MV-4-11 (cell line): ENCODE measurements around the gene TRIM74.
"Not testable (repeated sequence)": the region's sequence is repeated elsewhere in the genome, so short reads cannot be mapped to it uniquely, and the experiment has no call there.

Source experiments
- DNase-seq: peaks from one replicate; lab custom pipeline; 2025; lab: John Stamatoyannopoulos, UW

The TRIM74 gene

DNA sequence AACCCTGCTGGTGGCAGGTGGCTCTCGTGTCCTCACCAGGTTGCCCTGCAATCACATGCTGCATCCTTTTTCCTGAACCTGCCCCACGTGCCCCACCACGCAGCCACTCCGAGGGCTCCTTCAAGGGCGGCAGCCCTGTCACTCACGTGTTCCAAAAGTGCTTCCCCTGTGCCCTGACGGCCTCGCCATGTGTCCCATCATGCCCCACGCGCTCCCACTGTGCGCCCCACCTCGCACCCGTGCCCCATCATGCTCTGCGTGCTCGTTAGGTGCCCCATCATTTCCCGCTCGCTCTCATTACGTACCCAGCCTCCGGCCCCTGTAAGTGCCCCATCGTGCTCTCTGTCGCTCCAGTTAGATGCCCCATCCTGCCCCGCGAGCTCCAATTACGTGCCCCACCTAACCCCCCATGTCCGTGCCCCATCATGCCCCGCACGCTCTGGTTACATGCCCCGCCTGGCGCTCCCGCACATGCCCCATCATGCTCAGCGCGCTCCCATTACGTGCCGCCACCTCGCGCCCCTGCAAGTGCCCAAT is at the start of gene TRIM74:
Gene TRIM74, minus strand, starts transcription at position 487 of the 537 bp plus-strand sequence. CDS start 3,309 bp downstream, outside the sequence.
- not testable (repeated sequence) for DNase-seq

GRCh38 chr7:73006491-73006890 is 37.2 kb upstream of the TRIM74 start:
- DNase-seq: not testable (repeated sequence)

DNA sequence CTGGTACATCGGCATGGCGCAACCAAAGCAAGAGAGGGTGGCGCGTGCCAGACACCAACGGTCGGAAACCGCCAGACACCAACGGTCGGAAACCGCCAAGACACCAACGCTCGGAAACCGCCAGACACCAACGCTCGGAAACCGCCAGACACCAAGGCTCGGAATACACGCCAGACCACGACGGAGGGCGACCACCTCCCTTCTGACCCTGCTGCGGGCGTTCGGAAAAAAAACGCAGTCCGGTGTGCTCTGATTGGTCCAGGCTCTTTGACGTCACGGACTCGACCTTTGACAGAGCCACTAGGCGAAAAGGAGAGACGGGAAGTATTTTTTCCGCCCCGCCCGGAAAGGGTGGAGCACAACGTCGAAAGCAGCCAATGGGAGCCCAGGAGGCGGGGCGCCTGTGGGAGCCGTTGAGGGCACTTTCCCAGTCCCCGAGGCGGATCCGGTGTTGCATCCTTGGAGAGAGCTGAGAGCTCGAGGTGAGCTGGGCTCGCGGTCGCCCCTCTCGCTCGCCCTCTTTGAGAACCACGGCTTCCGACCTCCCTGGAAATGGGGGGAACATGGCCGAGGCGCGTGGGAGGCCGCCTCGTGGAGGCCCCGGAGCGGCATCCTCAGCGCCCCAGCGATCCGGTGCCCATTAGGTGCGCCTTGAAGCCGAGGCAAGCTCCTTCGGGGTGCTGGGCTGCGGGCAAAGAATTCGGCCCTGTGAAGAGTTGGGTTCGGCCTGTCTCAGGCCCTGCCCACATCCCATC is 36.6 kb upstream of the TRIM74 start:
- DNase-seq: not testable (repeated sequence)

- DNase-seq: not testable (repeated sequence)
These were observed 36.1 kb upstream of the TRIM74 start for GRCh38 chr7:73005356-73005692.

DNA sequence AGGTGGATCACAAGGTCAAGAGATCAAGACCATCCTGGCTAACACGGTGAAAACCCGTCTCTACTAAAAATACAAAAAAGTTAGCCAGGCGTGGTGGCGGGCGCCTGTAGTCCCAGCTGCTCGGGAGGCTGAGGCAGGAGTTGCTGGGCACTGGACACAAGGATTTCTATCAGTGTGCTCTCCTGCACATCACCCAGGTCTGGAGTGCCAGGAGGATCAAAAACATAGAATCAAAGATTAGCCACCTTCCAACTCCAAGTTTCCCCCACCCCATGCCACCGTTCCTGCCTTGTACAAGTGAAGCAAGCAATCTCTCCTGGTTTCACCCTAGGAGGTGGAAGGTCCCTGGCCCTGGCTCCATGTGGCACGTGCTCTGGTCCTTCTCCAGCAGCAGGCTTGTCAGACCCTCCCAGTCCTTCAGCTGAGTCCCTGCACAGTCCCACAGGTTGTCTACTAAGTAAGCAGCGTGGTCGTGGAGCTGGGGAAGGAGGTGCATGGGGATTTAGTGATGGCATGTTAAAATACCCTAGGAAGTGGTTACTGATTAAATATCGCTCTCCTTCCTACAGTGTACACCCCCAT is 28.7 kb upstream of the TRIM74 start:
- DNase-seq: not testable (repeated sequence)

DNA sequence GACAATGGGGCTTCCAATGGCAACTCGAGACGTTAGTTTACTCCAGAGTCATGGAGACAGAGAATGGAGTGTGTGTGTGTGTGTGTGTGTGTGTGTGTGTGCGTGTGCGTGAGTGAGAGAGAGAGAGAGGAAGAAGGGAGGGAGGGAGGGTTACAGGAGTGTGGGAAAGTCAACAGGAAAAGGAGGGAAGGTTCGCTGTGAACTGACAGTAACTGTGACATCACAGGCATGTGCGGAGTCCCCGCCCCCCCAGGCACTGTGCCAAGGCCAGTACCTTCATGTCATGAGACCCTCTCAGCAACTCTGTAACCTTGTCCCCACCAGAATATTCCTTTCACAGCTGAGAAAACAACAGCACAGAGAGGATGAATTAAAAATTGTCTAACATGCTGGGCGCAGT is 28.2 kb upstream of the TRIM74 start:
- not testable (repeated sequence) for DNase-seq

- DNase-seq: not testable (repeated sequence)
These were observed 26.2 kb upstream of the TRIM74 start for GRCh38 chr7:72995484-72995883.

DNA sequence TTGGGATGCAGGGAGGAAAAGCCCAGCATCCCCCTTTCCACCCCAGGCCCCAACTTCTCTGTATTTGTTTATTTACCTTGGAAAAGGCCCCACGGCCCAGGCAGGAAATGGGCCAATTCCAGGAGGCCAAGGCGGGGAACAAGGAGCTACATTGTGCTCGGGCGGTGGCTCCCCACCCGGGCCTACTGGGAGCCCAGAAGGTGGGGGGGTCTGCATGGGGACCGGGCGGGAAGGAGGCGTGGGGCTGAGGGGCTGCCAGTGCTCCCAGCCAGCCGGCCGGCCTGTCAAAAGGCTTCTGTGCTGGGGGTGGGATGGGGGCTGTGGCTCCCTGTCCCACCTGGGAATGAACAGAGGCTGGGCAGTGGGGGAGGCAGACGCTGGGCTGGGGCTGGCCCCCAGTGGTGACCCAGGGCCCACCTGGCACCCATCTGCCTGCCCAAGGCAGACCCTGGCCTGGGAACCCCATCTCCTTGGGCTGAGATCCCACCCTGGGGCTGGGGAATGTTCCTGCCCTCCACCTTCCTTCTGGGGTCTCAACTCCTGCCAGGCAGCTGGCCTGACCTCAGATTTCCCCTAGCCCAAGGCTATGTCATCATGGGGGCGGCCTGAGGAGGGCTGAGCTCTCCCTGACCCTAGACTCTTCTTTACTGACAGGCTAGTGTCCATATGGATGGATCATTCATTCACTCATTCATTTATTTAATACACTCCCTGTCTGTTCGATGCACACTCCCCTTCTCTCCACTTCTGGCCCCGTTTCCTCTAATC is 21.1 kb upstream of the TRIM74 start:
- not testable (repeated sequence) for DNase-seq

DNA sequence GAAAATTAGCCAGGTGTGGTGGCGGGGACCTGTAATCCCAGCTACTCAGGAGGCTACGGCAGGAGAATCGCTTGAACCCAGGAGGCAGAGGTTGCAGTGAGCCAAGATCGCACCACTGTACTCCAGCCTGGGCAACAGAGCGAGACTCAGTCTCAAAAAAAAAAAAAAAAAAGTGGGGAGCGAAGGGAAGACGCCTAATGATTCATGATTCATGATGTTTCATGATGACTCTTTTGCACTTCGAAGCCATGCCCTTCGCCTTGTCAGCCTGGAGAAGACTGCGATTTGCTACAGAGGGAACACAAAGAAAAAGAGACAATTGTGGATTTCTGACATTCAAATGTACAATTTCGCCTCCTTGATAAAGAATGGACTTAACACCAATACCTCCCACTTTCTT is 12.8 kb upstream of the TRIM74 start:
- not testable (repeated sequence) for DNase-seq

DNA sequence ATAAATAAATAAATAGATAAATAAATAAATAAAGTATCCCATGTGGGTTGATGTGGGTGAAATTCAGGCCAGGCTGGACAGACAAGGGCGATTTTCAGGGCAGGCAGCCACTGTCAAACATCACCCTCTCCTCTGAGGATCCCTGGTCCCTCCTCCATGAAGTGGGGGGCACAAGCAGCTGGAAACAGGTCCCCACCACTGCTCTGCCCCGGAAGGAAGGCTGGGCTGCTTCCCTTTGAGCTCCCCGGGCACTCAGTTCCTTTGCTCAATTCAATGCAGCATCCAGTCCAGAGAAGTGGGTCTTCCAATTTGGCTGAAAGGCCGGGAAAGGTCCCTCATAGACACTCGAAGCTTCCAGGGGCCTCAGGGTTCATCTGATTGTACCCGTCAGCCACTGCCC is 11.1 kb upstream of the TRIM74 start:
- not testable (repeated sequence) for DNase-seq

GRCh38 chr7:72976434-72976833 is 7.2 kb upstream of the TRIM74 start:
- DNase-seq: not testable (repeated sequence)

DNA sequence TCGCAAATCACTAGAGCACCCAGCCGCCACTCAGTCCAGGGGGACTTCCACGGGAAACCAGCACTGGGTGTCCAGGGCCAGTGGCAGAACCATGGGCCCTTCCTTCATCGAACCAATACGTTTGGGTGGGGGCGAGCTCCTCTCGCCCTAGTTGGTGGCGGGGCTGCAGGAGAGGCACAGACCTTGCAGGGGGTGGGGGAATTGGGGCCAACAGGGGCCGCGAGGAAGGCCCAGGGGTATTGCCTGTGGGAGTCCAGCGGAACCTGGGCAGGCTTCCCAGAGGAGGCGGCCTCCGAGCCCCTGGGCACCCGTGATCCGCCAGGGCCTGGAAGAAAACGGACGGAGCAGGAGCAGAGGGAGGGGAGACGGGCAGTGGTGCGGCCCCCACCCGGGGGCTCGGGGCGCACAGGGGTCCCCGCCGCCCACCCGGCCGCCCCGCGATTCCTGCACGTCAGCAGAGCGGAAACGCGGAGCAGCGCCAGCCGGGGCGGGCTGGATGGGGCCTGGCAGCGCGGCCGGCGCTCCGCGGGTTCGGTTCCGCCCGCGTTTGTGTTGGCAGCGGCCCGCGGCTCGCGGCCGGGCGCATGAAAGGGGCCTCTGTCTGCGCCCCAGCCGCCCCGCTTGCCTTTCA is 6.5 kb upstream of the TRIM74 start:
- DNase-seq: not testable (repeated sequence)

- not testable (repeated sequence) for DNase-seq
These were observed 5.5 kb upstream of the TRIM74 start for GRCh38 chr7:72974781-72975180.

DNA sequence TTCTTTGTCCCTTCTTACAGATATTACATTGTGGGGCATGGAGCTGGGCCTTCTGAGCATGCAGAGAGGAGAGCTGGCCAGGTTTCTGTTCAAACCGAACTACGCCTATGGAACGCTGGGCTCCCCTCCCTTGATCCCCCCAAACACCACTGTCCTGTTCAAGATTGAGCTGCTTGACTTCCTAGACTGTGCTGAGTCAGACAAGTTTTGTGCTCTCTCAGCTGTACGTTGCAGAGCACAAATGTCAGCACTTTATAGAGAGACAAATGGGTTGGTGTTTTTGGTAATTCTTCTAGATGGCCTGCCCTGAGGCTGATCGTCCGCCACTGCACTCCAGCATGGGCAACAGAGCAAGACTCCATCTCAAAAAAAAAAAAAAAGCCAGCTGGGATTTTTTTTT is 2.2 kb upstream of the TRIM74 start:
- DNase-seq: not testable (repeated sequence)

DNA sequence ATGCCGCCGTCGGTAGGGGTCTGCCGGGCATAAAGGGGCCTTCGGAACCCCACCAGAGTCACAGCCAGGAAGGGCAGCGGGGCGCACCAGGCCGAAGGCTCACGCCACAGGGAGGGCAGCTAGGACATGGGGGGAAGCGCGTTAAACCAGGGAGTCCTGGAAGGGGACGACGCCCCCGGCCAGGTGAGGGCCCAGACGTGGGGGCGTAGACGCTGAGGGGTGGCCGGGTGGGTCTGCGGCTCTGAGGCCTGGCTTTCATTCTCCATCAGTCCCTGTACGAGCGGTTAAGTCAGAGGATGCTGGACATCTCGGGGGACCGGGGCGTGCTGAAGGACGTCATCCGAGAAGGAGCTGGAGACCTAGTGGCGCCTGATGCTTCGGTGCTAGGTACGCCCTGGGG is 422 bp upstream of the TRIM74 start:
- DNase-seq: not testable (repeated sequence)

GRCh38 chr7:72966892-72967291 is 2.4 kb downstream of the TRIM74 start:
- DNase-seq: not testable (repeated sequence)

DNA sequence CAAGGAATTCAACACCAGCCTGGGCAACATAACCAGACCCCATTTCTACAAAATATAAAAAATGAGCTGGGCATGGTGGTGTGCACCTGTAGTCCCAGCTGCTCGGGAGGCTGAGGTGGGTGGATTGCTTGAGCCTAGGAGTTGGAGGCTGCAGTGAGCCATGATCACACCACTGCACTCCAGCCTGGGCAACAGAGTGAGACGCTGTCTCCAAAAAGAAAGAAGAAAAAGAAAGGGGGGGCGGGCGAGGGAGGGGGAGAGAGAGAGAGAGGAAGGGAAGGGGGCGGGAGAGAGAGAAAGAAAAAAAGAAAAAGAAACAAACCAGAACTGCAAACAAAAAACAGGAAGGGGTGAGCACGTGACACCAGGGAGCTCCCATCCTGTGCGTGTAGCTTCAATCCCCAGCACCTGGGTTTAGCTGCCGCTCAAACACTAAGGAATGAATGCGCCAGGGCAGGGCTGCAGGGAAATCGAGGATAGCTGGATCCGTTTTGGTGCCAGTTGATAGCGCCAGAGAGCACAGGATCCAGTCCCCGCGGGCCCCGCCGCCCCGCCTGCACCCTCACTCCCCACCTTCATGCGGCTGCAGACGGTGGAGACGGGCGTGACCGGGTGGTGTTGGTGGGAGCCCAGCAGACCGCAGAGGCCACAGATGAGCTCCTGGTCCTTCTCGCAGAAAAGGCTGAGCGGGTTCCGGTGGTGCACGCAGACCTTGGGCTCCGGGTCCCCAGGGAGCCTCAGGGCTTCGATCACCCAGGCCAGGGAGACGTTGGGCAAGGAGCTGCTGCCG is 3.9 kb downstream of the TRIM74 start:
- not testable (repeated sequence) for DNase-seq

- DNase-seq: not testable (repeated sequence)
These were observed 6.2 kb downstream of the TRIM74 start for GRCh38 chr7:72963056-72963455.

DNA sequence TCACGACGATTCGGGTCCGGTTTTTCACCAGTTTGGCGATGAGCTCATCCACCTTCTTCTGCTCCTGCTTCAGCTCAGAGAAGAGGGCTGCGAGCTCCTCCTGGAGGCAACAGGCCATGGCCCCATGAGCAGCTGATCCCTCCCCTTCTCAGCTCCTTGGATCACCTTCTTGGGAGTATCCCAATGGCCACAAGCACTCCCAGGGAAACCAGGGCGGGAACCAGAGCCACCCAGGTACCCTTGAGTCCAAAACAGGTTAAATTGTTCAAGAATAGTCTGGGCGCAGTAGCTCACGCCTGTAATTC is 8.0 kb downstream of the TRIM74 start:
- DNase-seq: not testable (repeated sequence)

GRCh38 chr7:72960626-72961345 is 8.5 kb downstream of the TRIM74 start:
- DNase-seq: not testable (repeated sequence)

DNA sequence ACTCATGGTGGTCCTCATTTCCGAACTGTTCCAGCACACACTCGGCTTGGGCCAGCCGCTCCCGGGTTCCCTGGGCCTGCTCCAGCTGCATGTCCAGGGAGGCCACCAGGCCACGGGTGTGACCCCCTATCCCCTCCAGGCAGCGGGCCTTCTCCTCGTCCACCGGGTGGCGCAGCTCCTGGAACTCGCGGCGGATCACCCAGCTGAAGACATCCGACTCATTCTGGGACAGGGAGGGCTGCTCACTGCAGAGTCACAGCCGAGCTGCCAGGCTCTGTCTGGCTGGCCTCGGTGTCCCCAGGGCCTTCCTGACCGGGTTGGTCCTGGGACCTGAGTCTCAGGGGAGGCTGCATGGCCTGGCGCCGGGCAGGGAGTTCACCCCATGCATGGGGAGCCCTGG is 9.2 kb downstream of the TRIM74 start:
- DNase-seq: not testable (repeated sequence)
